Ascending aorta (tissue), 2 donors: ENCODE measurements around the gene COMMD6. TPM values are rescaled to one million over a fixed set of nuclear protein-coding genes. Genes with fewer than 3 reads are reported as not detected.

Experiments used
- DNase-seq, 2 donors: peaks; one replicate each; pipeline ENCODE4 v3.0.0-alpha.2; 2019; ENCODE audit warnings: low spot score in 2 of 2
- H3K27ac ChIP-seq, 2 donors: fragments of 200-600 bp; sonication (generic); one replicate each; pipeline ENCODE4 v1.5.1; 2016 to 2017; ENCODE audit warnings: mild to moderate bottlenecking in 1 of 2
- H3K27me3 ChIP-seq: fragments of 200-600 bp; sonication (generic); one replicate; pipeline ENCODE4 v1.5.1; 2017
- H3K36me3 ChIP-seq, 2 donors: fragments of 200-600 bp; sonication (generic); one replicate each; pipeline ENCODE4 v1.5.1; 2016
- H3K4me1 ChIP-seq, 2 donors: fragments of 200-600 bp; sonication (generic); one replicate each; pipeline ENCODE4 v1.5.1; 2016 to 2017; ENCODE audit warnings: mild to moderate bottlenecking in 1 of 2
- H3K4me3 ChIP-seq, 2 donors: fragments of 200-600 bp; sonication (generic); one replicate each; pipeline ENCODE4 v1.5.1; 2016 to 2017; ENCODE audit warnings: mild to moderate bottlenecking in 1 of 2
- H3K9me3 ChIP-seq, 2 donors: fragments of 200-600 bp; sonication (generic); one replicate each; pipeline ENCODE4 v1.5.1; 2016
- intact Hi-C: fragments of 100-400 bp; cut with DNase I; formaldehyde crosslinking; loops from one replicate; pipeline ENCODE4 v1.15.1; 2023
- total RNA-seq: library from RNA; depleted of rRNA; stranded (reverse); fragments of >200 nt; gene quantifications from one replicate; pipeline ENCODE4 v1.1.0, GENCODE V29; 2016
- TF ChIP-seq, protein P1 (sequence below), 3 experiments: fragments of 200-600 bp in 2 of 3; fragments of 450-650 bp in 1 of 3; sonication (generic) in 2 of 3; IDR thresholded peaks; one replicate each; pipeline ENCODE4 v1.5.1; 2016 to 2019; ENCODE audit warnings: antibody characterized with exemption in 3 of 3, mild to moderate bottlenecking in 1 of 3, moderate library complexity in 1 of 3

The COMMD6 gene
- total RNA-seq, 1 donor from 2014 or later: 36.2 TPM

DNA sequence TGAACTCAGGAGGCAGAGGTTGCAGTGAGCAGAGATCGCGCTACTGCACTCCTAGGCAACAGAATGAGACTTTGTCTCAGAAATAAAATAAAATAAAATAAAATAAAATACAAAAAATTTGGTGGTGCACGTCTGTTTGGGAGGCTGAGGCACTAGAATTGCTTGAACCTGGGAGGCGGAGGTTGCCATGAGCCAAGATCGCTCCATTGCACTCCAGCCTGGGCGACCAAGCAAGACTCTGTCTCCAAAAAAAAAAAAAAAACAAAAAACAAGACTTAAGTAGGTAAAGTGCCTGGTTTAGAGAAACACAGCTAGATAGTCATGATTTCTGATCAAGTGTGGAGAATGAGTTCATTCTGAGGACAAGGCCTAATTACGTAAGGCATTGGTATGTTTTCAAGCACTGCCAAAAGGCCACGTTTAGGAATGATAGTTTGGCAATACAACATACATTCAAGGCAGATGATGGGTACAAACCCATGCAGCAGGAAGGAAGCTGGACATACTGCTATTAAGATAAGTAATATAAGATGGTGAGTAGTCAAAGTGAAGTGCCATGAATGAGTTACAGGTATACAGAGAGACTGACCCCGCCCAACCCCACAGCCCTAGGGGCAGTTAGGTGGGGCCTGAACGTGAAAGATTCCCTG, 7.2 kb upstream of the COMMD6 start:
- TF ChIP-seq, protein P1, sequence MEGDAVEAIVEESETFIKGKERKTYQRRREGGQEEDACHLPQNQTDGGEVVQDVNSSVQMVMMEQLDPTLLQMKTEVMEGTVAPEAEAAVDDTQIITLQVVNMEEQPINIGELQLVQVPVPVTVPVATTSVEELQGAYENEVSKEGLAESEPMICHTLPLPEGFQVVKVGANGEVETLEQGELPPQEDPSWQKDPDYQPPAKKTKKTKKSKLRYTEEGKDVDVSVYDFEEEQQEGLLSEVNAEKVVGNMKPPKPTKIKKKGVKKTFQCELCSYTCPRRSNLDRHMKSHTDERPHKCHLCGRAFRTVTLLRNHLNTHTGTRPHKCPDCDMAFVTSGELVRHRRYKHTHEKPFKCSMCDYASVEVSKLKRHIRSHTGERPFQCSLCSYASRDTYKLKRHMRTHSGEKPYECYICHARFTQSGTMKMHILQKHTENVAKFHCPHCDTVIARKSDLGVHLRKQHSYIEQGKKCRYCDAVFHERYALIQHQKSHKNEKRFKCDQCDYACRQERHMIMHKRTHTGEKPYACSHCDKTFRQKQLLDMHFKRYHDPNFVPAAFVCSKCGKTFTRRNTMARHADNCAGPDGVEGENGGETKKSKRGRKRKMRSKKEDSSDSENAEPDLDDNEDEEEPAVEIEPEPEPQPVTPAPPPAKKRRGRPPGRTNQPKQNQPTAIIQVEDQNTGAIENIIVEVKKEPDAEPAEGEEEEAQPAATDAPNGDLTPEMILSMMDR (IDR thresholded peaks at IDR 0.05): no peak
- intact Hi-C loops: loop anchor here (5.0 to 10.0 kb wide), 3 partner anchors 173 to 1480 kb away; partner anchors contain the start of gene FBXL3
- H3K27me3 ChIP-seq: no peaks in the 10 kb centered on the region
- H3K9me3 ChIP-seq: no peaks in the 10 kb centered on the region
- no peak overlapping the region for H3K4me3 ChIP-seq
- no peak overlapping the region for H3K27ac ChIP-seq
- no peak for DNase-seq
- no peaks in the 10 kb centered on the region for H3K4me1 ChIP-seq
- H3K36me3 ChIP-seq: no peaks in the 10 kb centered on the region

DNA sequence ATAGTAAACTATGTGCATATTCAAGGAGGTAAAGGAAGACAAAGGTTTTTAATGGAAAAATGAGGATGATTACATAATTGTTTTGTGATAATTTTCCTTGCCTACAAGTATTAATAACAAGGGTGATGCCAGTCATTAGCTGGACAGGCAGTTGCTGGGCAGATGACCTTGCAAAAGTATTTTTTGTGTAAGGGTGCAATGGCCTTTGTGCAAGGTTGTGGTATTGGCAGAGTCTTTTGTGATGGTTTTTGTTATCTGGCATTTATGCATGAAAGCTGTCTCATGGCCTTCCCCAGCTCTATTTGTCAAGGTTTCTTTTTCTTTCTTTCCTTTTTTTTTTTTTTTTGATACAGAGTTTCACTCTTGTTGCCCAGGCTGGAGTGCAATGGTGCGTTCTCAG, 4.3 kb upstream of the COMMD6 start:
- TF ChIP-seq, protein P1 (IDR thresholded peaks at IDR 0.05): no peak
- DNase-seq: no peak
- Histone ChIP-seq H3K27me3 (no peaks in the 10 kb centered on the region), H3K9me3 (no peaks in the 10 kb centered on the region), H3K36me3 (no peaks in the 10 kb centered on the region), H3K4me3 (no peak overlapping the region), H3K4me1 (peaks cover 0 to 6% of the 10 kb centered on the region in 2 donors), H3K27ac (no peak overlapping the region)
- intact Hi-C loops: loop anchor here (10.0 kb wide), 2 partner anchors 263 to 1483 kb away; partner anchors contain the start of gene FBXL3

DNA sequence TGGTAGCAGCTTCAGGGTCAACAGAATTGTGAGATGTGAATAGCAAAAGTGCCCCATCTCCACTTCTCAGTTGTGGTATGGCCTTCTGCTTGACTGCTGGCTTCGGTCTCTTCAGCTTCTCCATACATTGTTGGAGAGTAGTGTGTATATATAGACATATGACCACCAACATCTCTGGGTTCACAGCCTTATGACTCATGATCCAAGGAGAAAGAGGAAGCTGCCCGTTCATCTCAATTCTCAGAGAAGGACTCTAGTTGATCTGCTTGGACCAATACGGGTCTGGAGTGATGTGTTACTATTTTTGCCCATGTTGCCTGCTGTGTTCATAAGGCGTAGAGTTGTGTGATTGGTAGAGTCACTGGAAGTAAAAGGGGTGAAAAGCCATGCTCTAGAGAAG, 3.6 kb upstream of the COMMD6 start:
- H3K27ac ChIP-seq: no peak overlapping the region
- H3K36me3 ChIP-seq: no peaks in the 10 kb centered on the region
- no peak for DNase-seq
- TF ChIP-seq, protein P1 (IDR thresholded peaks at IDR 0.05): no peak
- H3K27me3 ChIP-seq: no peaks in the 10 kb centered on the region
- H3K4me3 ChIP-seq: no peak overlapping the region
- intact Hi-C loops: loop anchor here (10.0 kb wide), 2 partner anchors 264 to 1484 kb away; partner anchors contain the start of gene FBXL3
- no peaks in the 10 kb centered on the region for H3K9me3 ChIP-seq
- peaks cover 6% of the 10 kb centered on the region in 2 donors for H3K4me1 ChIP-seq

DNA sequence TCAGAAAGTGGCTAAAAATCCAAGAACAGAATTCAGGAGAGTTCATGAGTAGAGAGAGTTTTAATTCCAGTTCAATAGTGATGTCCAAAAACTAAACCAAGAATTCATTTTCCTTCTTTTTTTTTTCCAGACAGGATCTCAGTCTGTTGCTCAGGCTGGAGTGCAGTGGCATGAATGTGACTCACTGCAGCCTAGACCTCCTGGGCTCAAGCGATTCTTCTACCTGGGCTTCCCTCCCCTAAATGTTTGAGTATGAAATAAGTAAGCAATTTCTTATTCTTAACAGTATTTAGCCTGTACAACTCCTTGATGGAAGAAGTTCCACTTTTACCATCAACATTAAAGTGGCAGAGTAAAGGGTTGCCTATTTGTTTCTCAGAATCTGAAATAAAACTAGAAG, 3.8 kb downstream of the COMMD6 start:
- H3K27me3 ChIP-seq: no peaks in the 10 kb centered on the region
- H3K36me3 ChIP-seq: peaks cover 7 to 20% of the 10 kb centered on the region in 2 donors
- no peak overlapping the region for H3K4me3 ChIP-seq
- TF ChIP-seq, protein P1 (IDR thresholded peaks at IDR 0.05): no peak
- H3K27ac ChIP-seq: no peak overlapping the region
- intact Hi-C loops: no loop called here
- no peak for DNase-seq
- H3K9me3 ChIP-seq: no peaks in the 10 kb centered on the region
- peaks cover 6% of the 10 kb centered on the region in 2 donors for H3K4me1 ChIP-seq

DNA sequence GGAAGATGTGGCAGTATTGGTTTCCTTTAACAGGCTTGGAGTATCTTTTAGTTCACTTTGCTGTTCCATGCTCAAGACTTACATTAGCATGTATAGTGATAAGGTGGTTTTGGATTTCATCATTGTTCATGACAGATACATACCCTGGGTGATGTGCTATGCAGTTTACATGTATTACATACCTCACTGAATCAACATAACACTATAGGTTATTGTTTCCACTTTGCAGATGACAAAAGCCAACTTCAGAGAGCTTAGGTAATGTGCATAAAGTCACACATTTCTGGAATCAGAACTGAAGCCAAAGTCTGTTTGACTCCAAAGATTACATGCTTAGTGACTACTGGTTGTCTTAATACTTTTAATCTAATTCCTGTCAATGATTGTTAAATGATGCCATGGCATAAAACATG, 7.1 kb downstream of the COMMD6 start:
- no peak overlapping the region for H3K4me3 ChIP-seq
- no peak for DNase-seq
- TF ChIP-seq, protein P1 (IDR thresholded peaks at IDR 0.05): no peak
- H3K4me1 ChIP-seq: no peaks in the 10 kb centered on the region
- no peaks in the 10 kb centered on the region for H3K9me3 ChIP-seq
- H3K36me3 ChIP-seq: peaks cover 8 to 32% of the 10 kb centered on the region in 2 donors
- H3K27ac ChIP-seq: no peak overlapping the region
- intact Hi-C loops: no loop called here
- no peaks in the 10 kb centered on the region for H3K27me3 ChIP-seq
